ENCODE measurements around the gene TTC32. TPM values are rescaled to one million over a fixed set of nuclear protein-coding genes. Genes with fewer than 3 reads are reported as not detected.
A peak's percentile ranks its signal among the peaks of the same experiment; 100 is the strongest.

Gene TTC32
- total RNA-seq, 1 donor from 2014 or later = 9.4 TPM

DNA sequence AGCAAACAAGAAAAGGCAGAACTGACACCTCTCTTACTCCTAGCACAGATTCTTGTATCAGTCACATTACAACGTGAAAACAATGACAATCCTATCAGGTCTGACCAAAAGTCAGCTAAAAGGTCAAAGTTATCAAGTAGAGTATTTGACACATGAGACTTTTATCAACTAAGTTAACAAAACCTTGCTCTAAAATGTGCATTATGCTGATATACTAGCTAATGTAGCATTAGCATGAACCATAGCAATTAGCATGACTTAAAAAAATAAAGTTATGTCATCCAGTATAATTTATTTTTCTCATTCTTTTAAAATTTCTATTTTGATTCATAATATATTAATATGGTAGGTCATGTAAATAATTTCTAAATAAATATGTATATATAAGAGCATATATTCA, 41.4 kb upstream of the TTC32 start:
- H3K27ac Mint-ChIP-seq (ENCODE audit: unreplicated experiment) = no peak overlapping the region
- no peaks in the 10 kb centered on the region for H3K9me3 Mint-ChIP-seq (ENCODE audit: unreplicated experiment)
- H3K36me3 Mint-ChIP-seq (ENCODE audit: low read depth, unreplicated experiment) = peaks cover 5% of the 10 kb centered on the region
- no peak overlapping the region for H3K4me3 Mint-ChIP-seq (ENCODE audit: unreplicated experiment)
- H3K4me1 Mint-ChIP-seq (ENCODE audit: unreplicated experiment) = no peaks in the 10 kb centered on the region
- no peak for DNase-seq (ENCODE audit: low spot score)
- no peak for TF ChIP-seq CTCF (IDR thresholded peaks at IDR 0.05; ENCODE audit: unreplicated experiment)
- H3K27me3 Mint-ChIP-seq (ENCODE audit: unreplicated experiment) = no peaks in the 10 kb centered on the region

DNA sequence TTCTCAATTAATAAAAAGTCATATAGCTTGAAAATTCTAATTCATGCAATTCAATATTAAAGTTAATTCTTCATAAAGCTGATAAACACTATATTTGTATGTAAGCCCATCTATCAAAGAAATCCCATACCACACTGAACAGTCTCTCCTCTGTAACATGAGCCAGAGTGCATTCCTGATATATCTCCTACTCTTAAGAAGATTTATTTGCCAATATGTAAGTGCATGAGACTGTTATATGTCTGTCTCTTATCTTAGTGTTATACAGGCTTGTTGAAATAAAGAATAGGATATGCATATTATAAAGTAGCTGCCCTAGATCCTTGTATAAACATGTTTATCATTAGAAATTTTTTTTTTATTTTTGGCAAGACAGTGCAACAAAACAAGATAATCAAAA, 40.4 kb upstream of the TTC32 start:
- TF ChIP-seq CTCF (IDR thresholded peaks at IDR 0.05; ENCODE audit: unreplicated experiment) = no peak
- DNase-seq (ENCODE audit: low spot score) = no peak
- peaks cover 5% of the 10 kb centered on the region for H3K36me3 Mint-ChIP-seq (ENCODE audit: low read depth, unreplicated experiment)
- H3K4me3 Mint-ChIP-seq (ENCODE audit: unreplicated experiment) = no peak overlapping the region
- no peak overlapping the region for H3K27ac Mint-ChIP-seq (ENCODE audit: unreplicated experiment)
- no peaks in the 10 kb centered on the region for H3K27me3 Mint-ChIP-seq (ENCODE audit: unreplicated experiment)
- no peaks in the 10 kb centered on the region for H3K9me3 Mint-ChIP-seq (ENCODE audit: unreplicated experiment)
- no peaks in the 10 kb centered on the region for H3K4me1 Mint-ChIP-seq (ENCODE audit: unreplicated experiment)

DNA sequence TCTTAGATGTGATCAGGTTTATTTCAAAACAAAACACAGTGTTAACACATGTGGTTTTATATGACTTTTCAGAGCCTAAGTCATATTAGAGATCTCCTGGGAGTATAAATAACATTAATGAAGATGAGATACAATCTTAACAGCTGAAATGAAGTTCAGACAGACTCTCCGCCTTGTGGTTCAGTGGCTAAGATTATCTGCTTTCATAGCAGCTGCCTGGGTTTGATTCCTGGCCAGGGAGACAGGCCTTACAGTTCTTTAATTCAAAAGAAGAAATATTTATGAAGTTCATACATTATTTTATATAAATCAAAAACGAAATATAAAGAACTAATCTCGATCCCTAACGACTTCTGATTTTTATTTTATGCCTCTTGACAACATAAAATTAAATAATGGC, 35.2 kb upstream of the TTC32 start:
- peaks cover 5% of the 10 kb centered on the region for H3K36me3 Mint-ChIP-seq (ENCODE audit: low read depth, unreplicated experiment)
- H3K27ac Mint-ChIP-seq (ENCODE audit: unreplicated experiment) = no peak overlapping the region
- H3K27me3 Mint-ChIP-seq (ENCODE audit: unreplicated experiment) = no peaks in the 10 kb centered on the region
- DNase-seq (ENCODE audit: low spot score) = no peak
- no peak overlapping the region for H3K4me3 Mint-ChIP-seq (ENCODE audit: unreplicated experiment)
- TF ChIP-seq CTCF (IDR thresholded peaks at IDR 0.05; ENCODE audit: unreplicated experiment) = no peak
- peaks cover 8% of the 10 kb centered on the region for H3K4me1 Mint-ChIP-seq (ENCODE audit: unreplicated experiment)
- no peaks in the 10 kb centered on the region for H3K9me3 Mint-ChIP-seq (ENCODE audit: unreplicated experiment)

- no peak for DNase-seq (ENCODE audit: low spot score)
- TF ChIP-seq CTCF (IDR thresholded peaks at IDR 0.05; ENCODE audit: unreplicated experiment) = no peak
- Mint-ChIP-seq H3K4me1 (ENCODE audit: unreplicated experiment) (peaks cover 8% of the 10 kb centered on the region), H3K9me3 (ENCODE audit: unreplicated experiment) (no peaks in the 10 kb centered on the region), H3K27me3 (ENCODE audit: unreplicated experiment) (no peaks in the 10 kb centered on the region), H3K27ac (ENCODE audit: unreplicated experiment) (no peak overlapping the region), H3K36me3 (ENCODE audit: low read depth, unreplicated experiment) (peaks cover 5% of the 10 kb centered on the region), H3K4me3 (ENCODE audit: unreplicated experiment) (no peak overlapping the region)
These were observed 34.4 kb upstream of the TTC32 start for GRCh38 chr2:19936203-19936602.

DNA sequence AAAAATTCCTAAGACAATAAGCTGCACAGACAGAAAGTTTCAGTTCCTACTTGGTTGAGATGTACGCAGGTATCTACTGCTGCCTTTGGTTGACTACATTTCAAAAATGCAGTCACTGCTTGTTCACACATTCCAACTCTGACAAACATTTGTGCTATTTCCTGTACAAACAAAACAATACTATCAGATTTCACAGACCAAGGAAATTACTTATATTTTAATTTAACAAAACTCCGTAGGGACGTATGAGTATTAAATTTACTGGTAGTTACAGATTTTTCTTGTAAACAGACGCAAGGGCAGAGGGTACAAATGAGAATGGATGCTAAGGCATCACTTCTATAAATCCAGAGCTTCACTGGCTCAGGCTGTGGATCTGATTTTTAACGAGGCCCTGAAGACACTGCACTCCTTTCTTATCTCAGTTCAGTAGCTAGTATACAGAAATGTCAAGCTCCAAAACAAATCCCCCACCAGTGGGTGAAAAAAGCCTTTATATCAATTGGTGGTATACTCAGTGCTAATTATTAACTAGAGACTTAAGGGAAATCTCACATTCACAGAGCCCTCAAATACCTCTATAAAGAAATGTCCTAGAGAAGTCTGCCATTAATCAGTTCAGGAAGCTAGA, 31.7 kb upstream of the TTC32 start:
- no peak for TF ChIP-seq CTCF (IDR thresholded peaks at IDR 0.05; ENCODE audit: unreplicated experiment)
- no peak overlapping the region for H3K4me3 Mint-ChIP-seq (ENCODE audit: unreplicated experiment)
- no peak for DNase-seq (ENCODE audit: low spot score)
- no peaks in the 10 kb centered on the region for H3K9me3 Mint-ChIP-seq (ENCODE audit: unreplicated experiment)
- H3K36me3 Mint-ChIP-seq (ENCODE audit: low read depth, unreplicated experiment) = peaks cover 6% of the 10 kb centered on the region
- H3K4me1 Mint-ChIP-seq (ENCODE audit: unreplicated experiment) = peaks cover 8% of the 10 kb centered on the region
- H3K27me3 Mint-ChIP-seq (ENCODE audit: unreplicated experiment) = no peaks in the 10 kb centered on the region
- peak overlapping the region; percentile 75 for H3K27ac Mint-ChIP-seq (ENCODE audit: unreplicated experiment)

Data from endothelial cell (in vitro differentiated cells).